Prostate gland (tissue), 2 donors: ENCODE results near the gene AKNA. TPM values are rescaled to one million over a fixed set of nuclear protein-coding genes. Genes with fewer than 3 reads are reported as not detected.

Source experiments
- DNase-seq: peaks from one replicate; pipeline ENCODE4 v3.0.0-alpha.2; 2019; ENCODE audit warnings: low spot score
- H3K27ac ChIP-seq, 2 donors: fragments of 200-600 bp; sonication (generic); 2 replicates each; pipeline ENCODE4 v1.5.1; 2017 to 2019
- H3K27me3 ChIP-seq: fragments of 200-600 bp; sonication (generic); replicated peaks from 2 replicates; pipeline ENCODE4 v1.5.1; 2019; ENCODE audit not compliant: insufficient read depth
- H3K36me3 ChIP-seq, 2 donors: fragments of 200-600 bp; sonication (generic); 1 replicate in 1 of 2; 2 replicates in 1 of 2; pipeline versions ENCODE4 v1.5.1 to v1.8.1; 2017 to 2019
- H3K4me1 ChIP-seq: fragments of 200-600 bp; sonication (generic); replicated peaks from 2 replicates; pipeline ENCODE4 v1.5.1; 2019
- H3K4me3 ChIP-seq, 2 donors: fragments of 200-600 bp; sonication (generic); 2 replicates each; pipeline ENCODE4 v1.5.1; 2017 to 2019
- H3K9me3 ChIP-seq: fragments of 200-600 bp; sonication (generic); 2 replicates; pipeline ENCODE4 v1.5.1; 2017
- CTCF ChIP-seq, 4 experiments: fragments of 200-600 bp in 2 of 4; fragments of 450-650 bp in 2 of 4; sonication (generic) in 2 of 4; IDR thresholded peaks; 1 replicate in 3 of 4; 2 replicates in 1 of 4; pipeline ENCODE4 v1.5.1; 2016 to 2019; ENCODE audit warnings: antibody characterized with exemption in 4 of 4, mild to moderate bottlenecking in 2 of 4, moderate library complexity in 2 of 4
- POLR2A ChIP-seq: fragments of 450-650 bp; IDR thresholded peaks from one replicate; pipeline ENCODE4 v1.6.1; 2016; ENCODE audit warnings: antibody characterized with exemption, mild to moderate bottlenecking
- POLR2AphosphoS5 ChIP-seq: sonication (generic); formaldehyde crosslinking; IDR thresholded peaks from one replicate; pipeline ENCODE4 v1.6.1; 2017; ENCODE audit warnings: antibody characterized with exemption
- WGBS: methylation state at CpG from one replicate; pipeline ENCODE4 v1.1.5; 2018; 5-methylcytosine and 5-hydroxymethylcytosine counted together
- intact Hi-C: fragments of 100-400 bp; cut with DNase I; formaldehyde crosslinking; loops from one replicate; pipeline ENCODE4 v1.14.2; 2022
- total RNA-seq, 2 donors: library from RNA; depleted of rRNA; stranded (reverse); fragments of >200 nt; gene quantifications; one replicate each; pipeline ENCODE4 v1.1.0, GENCODE V29; 2016

The AKNA gene
- total RNA-seq, 2 donors from 2014 or later, result 20.5 to 30.1 TPM

DNA sequence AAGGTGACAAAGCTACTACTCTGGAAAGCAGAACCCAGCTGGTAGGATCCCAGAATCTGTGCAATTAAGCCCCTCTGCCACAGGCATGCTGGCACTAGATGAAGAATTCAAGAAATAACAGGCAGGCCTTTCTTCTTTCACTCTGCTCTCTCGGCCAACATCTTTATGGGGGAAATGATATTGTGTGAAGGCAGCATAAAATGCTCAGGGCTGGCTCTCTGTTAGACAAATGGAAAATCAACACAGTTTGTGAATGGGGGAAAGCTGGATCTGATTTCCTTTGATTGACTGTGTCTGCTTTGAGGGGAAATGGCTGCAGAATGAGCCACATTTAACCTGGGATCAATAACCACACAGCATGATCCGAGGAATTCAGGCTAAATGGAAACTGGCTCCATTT is 29.1 kb upstream of the AKNA start:
- DNase-seq, result no peak
- Histone ChIP-seq H3K9me3 (no peaks in the 10 kb centered on the region), H3K27ac (no peak overlapping the region), H3K36me3 (no peaks in the 10 kb centered on the region), H3K4me3 (no peak overlapping the region), H3K4me1 (no peaks in the 10 kb centered on the region), H3K27me3 (no peaks in the 10 kb centered on the region)
- WGBS, result 44% methylated on average over 2 of the region's 2 CpGs
- TF ChIP-seq CTCF (IDR thresholded peaks at IDR 0.05) (no peak), POLR2AphosphoS5 (no peak), POLR2A (no peak)
- intact Hi-C loops, result no loop called here

DNA sequence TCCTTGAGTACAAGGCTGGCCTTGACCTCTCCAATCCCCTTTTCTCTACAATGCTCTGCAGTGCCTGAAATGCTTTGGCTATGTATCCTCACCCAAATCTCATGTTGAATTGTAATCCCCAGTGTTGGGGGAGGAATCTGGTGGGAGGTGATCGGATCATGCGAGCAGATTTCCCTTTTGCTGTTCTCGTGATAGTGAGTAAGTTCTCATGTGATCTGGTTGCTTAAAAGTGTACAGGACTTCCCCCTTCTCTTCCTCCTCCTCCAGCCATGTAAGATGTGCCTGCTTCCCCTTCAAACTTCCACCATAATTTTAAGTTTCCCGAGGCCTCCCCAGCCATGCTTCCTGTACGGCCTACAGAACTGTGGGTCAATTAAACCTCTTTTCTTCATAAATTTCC is 28.5 kb upstream of the AKNA start:
- Histone ChIP-seq H3K9me3 (no peaks in the 10 kb centered on the region), H3K4me3 (no peak overlapping the region), H3K27ac (no peak overlapping the region), H3K27me3 (no peaks in the 10 kb centered on the region), H3K36me3 (no peaks in the 10 kb centered on the region), H3K4me1 (no peaks in the 10 kb centered on the region)
- DNase-seq, result no peak
- TF ChIP-seq POLR2AphosphoS5 (no peak), POLR2A (no peak), CTCF (IDR thresholded peaks at IDR 0.05) (no peak)
- WGBS, result 68% methylated on average over 5 of the region's 5 CpGs
- intact Hi-C loops, result no loop called here

GRCh38 chr9:114414346-114414745 is 26.6 kb upstream of the AKNA start:
- no peaks in the 10 kb centered on the region for H3K9me3 ChIP-seq
- intact Hi-C loops, result no loop called here
- WGBS, result 64% methylated on average over 2 of the region's 2 CpGs
- no peak overlapping the region for H3K4me3 ChIP-seq
- TF ChIP-seq POLR2A, result no peak
- TF ChIP-seq POLR2AphosphoS5, result no peak
- no peak for TF ChIP-seq CTCF (IDR thresholded peaks at IDR 0.05)
- no peak overlapping the region for H3K27ac ChIP-seq
- no peak for DNase-seq
- no peaks in the 10 kb centered on the region for H3K27me3 ChIP-seq
- no peaks in the 10 kb centered on the region for H3K4me1 ChIP-seq
- no peaks in the 10 kb centered on the region for H3K36me3 ChIP-seq

DNA sequence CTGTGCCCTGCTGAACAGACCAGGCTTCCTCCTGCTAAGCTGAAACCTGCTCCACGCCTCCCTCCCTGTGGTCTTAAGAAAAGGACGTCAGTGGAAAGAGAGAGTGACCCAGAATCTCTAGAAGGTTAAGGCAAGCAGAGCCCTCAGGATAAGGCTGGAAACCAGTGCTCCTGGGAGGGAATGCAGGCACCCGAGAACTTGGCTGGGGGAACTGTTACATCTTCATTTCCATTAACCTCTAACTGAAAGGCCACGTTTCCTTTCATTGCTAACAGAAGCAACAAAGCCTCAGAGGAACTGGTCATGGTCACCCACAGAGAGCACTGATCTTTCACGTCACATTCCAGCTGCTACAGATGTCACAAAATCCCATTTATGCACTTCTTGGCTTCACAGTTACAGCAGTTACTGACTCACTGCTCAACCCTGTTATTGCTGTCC is 26.1 kb upstream of the AKNA start:
- Histone ChIP-seq H3K4me3 (no peak overlapping the region), H3K4me1 (no peaks in the 10 kb centered on the region), H3K9me3 (no peaks in the 10 kb centered on the region), H3K27ac (no peak overlapping the region), H3K36me3 (no peaks in the 10 kb centered on the region), H3K27me3 (no peaks in the 10 kb centered on the region)
- TF ChIP-seq POLR2AphosphoS5 (no peak), POLR2A (no peak), CTCF (IDR thresholded peaks at IDR 0.05) (no peak)
- 73% methylated on average over 5 of the region's 5 CpGs for WGBS
- no peak for DNase-seq
- intact Hi-C loops, result no loop called here

DNA sequence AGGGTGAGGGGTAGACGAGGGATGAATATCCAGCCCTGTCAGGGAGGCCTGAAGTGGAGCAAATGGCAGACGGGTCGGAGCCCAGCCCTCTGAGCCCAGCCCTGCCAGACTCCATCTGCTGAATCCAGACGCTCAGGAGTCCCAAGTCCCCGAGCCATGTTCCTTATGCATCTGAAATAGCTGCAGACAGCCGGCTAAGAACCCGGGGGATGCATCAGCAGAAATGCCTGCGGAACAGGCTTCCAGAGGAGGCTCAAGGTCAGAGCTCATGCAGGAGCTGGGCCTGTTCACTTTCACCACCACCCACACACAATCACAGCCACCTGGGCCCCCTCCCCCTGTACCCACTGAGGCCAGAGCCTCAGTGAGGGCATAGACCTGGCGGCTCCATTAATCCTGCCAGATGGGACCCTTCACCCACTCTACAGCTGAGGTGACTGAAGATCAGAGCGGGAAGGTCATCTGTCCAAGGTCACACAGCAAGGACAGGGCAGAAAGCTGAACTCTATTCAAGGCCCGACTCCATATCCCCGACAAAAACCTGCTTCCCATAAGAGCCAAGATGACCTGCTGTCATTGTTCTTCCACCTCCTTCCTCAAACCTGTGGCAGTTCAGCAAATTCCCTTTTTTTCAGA is 24.4 kb upstream of the AKNA start:
- Histone ChIP-seq H3K27ac (no peak overlapping the region), H3K36me3 (no peaks in the 10 kb centered on the region), H3K4me1 (no peaks in the 10 kb centered on the region), H3K27me3 (no peaks in the 10 kb centered on the region), H3K9me3 (no peaks in the 10 kb centered on the region), H3K4me3 (no peak overlapping the region)
- WGBS, result 93% methylated on average over 12 of the region's 12 CpGs
- intact Hi-C loops, result no loop called here
- DNase-seq, result no peak
- TF ChIP-seq POLR2A (no peak), CTCF (IDR thresholded peaks at IDR 0.05) (no peak), POLR2AphosphoS5 (no peak)
